Measurements from ENCODE around the gene TALDO1.
"Not testable (repeated sequence)": the region's sequence is repeated elsewhere in the genome, so short reads cannot be mapped to it uniquely, and the experiment has no call there.

Gene TALDO1

DNA sequence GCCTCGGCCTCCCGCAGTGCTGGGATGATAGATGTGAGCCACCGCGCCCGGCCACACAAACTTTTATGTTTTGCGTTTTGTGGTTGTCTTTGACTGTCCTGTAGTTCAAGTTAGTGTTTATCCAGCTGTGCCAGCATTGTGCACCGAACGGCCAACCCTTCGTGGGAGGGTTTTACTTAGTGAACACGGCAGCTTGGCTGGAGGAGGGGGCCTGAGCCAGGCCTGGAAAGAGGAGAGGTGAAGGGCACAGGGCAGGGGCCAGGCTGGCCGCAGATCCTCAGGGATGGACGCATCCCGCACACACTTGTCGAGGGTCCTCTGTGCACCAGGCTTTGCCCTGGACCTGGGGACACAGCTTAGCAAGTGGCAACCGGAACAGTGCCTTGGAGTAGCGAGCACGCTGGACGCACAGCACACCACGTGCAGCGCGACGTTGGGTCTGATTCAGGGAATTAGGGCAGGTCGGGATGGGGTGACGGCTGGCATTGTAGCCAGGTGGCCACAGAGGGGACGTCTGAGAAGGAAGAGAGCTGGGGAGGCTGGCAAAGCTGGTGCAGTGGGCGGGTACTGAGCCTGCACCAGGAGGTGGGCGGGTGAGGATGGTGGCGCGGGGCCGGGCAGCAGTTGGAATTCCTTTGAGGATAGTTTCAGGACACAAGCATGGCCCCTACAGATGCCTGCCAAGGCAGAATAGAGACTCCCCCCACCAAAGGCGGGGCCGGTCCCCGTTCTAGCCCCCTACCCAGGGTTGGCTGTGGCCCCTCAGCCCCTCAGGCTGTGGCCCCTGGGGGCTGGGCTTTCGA is 27.8 kb upstream of the TALDO1 start:
- DNase-seq = no peak

DNA sequence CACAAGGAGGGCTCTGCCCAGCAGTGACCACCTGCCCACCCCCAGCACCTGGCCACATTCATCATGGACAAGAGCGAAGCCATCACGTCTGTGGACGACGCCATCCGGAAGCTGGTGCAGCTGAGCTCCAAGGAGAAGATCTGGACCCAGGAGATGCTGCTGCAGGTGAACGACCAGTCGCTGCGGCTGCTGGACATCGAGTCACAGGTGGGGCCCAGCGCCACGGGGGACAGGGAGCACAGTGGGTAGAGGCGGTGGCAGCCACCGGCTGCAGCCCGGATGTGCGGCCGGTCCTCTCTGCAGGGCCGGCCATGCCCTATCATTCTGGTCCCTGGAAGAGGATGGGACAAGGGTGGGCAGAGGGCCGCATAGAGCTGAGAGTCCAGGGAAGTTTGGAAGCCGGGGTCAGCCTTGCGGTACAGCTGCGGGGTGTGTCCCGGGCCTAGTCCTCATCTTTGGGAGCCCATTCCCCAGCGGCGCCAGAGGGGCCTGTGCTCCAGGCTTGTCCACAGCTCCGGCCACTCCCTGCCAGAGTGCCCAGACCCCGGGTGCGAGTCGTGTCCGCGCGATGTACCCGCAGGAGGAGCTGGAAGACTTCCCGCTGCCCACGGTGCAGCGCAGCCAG is 27.1 kb upstream of the TALDO1 start:
- no peak for DNase-seq

DNA sequence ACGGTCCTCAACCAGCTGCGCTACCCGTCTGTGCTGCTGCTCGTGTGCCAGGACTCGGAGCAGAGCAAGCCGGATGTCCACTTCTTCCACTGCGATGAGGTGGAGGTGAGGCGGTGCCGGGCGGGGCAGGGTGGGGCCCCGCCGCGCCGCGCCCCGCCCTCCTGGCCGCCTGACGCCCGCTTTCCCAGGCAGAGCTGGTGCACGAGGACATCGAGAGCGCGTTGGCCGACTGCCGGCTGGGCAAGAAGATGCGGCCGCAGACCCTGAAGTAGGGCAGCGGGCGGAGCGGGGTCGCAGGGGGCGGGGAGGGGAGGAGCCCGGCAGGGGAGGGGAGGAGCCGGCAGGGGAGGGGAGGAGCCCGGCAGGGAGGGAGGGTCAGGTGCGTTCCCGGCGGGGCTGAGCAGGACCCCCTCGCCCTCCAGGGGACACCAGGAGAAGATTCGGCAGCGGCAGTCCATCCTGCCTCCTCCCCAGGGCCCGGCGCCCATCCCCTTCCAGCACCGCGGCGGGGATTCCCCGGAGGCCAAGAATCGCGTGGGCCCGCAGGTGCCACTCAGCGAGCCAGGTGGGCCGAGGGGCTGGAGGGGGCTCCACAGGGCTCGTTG is 26.5 kb upstream of the TALDO1 start:
- no peak for DNase-seq

DNA sequence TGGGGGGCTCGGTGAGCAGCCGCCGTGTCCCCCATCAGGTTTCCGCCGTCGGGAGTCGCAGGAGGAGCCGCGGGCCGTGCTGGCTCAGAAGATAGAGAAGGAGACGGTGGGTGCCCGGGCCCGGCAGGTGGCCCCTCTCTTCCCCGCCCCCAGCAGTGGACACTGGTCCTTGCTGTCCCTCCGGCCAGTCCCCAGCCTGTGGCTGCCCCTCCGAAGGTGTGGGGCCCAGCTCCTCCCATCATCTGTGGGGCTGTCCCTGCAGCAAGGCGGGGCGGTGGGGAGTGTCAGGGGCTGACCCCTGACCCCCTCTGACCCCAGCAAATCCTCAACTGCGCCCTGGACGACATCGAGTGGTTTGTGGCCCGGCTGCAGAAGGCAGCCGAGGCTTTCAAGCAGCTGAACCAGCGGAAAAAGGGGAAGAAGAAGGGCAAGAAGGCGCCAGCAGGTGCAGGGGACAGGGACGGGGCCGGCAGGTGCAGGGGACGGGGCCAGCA is 26.0 kb upstream of the TALDO1 start:
- no peak for DNase-seq

DNA sequence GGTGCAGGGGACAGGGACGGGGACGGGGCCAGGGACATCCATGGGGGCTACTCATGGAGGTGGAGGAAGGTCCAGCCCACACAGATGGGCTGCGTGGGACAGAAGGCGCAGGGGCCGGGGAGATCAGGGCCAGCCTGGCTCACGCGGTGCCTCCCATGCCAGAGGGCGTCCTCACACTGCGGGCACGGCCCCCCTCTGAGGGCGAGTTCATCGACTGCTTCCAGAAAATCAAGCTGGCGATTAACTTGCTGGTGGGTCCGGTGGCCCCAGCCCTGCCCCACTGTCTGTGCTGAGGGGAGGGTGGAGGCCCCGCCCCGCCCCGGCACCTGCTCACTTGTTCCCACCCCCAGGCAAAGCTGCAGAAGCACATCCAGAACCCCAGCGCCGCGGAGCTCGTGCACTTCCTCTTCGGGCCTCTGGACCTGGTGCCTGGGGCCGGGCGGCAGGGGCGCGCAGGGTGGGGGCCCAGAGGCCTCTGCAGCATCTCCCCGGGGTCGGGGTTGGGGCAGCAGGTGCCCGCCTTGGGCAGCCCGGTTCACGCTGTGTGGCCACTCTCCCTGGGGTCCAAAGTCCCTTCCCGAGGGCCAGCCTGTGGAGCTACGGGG is 25.4 kb upstream of the TALDO1 start:
- peak in 1 of 2 experiments; percentile 27 for DNase-seq

DNA sequence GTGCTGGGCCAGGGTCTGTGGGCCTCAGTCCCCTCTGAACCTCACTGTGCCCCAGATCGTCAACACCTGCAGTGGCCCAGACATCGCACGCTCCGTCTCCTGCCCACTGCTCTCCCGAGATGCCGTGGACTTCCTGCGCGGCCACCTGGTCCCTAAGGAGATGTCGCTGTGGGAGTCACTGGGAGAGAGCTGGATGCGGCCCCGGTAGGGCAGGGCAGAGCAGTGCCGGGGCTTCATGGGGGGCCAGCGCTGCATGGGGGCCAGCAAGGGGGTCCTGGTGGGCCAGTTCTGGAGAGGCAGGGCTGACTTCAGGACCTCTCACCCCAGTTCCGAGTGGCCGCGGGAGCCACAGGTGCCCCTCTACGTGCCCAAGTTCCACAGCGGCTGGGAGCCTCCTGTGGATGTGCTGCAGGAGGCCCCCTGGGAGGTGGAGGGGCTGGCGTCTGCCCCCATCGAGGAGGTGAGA is 24.9 kb upstream of the TALDO1 start:
- DNase-seq = no peak

DNA sequence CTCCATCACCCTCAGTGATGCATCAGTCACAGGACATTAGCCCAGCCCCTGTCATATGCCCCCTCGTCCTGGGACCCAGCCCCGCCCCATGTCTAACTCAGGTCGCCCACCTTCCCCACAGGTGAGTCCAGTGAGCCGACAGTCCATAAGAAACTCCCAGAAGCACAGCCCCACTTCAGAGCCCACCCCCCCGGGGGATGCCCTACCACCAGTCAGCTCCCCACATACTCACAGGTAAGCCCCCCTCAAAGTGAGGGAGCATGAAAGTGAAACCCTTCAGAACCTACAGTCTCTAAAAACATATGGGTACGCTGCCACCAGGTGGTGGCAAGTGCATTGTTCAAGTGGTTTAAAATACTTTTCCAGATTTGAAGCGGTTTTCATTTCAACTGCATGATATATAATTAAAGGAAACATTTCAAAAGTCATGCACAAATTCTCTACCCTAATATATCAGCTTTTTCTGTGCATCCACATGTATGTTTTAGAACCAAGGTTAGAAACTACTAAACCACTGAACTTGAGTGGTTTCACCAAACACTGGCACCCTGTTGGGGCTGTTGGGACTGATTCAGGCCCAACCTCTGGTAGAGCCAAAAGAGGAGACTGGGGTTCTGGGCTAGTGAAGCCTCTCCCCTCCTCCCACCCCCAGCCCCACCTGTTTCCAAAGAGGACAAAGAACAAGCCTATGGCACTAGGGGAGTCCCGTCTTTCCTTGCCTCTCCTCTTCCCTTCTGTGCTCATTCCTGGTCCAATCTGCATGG is 24.0 kb upstream of the TALDO1 start:
- DNase-seq = peak in 1 of 2 experiments; percentile 36

DNA sequence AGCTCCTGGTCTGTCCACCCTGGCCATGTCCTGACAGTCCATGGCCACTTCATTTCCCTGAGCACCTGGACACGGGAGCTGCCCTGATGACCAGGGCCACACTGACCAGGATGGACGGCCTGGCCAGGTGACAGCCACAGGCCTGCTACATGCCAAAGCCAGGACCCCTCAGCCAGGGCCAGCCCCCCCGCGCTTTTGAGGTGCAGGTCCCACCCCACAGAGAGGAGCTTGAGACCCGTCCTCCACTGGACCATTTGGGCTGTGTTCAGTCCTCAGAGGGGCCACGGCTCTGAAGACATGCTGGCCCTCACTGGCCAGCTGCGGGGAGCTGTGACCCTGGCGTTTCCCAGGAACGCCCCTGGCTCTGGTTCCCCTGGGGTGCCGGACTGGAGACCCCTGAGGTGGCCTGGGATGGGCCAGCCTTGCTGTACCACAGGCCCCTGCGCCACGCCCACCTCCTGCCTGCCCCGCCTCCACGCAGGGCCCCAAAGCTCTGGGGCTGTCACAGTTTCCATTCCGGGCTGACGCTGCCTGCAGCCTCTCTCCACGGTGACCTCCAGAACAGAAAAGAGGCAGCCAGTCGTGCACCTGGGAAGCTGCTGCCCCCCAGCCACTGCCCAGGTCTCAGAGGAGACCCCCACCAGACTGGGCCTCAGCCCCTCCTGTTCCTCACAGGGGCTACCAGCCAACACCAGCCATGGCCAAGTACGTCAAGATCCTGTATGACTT is 23.1 kb upstream of the TALDO1 start:
- no peak for DNase-seq

DNA sequence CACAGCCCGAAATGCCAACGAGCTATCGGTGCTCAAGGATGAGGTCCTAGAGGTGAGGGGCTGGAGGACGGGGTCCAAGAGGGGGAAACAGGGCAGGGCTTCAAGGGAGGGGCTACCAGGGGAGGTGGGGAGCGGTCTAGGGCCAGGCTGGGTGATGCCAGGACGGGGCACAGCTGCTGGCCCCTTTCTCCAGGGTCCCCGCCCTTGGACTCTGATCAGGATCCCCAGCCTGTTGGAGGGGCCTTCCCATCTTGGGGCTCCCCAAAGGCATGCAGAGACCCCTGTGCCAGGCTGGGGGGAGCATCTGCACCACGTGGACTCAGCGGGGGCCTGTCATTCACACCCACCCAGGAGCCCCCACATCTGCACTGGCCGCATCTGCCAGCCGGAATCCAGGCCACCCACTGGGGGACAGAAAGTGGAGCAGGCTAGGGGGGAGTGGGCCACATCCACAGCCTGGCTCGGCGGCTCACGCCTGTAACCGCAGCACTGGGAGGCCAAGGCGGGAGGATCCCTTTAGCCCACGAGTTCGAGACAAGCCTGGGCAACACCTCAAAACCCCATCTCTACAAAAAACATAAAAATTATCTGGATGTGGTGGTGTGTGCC is 22.4 kb upstream of the TALDO1 start:
- DNase-seq = no peak

DNA sequence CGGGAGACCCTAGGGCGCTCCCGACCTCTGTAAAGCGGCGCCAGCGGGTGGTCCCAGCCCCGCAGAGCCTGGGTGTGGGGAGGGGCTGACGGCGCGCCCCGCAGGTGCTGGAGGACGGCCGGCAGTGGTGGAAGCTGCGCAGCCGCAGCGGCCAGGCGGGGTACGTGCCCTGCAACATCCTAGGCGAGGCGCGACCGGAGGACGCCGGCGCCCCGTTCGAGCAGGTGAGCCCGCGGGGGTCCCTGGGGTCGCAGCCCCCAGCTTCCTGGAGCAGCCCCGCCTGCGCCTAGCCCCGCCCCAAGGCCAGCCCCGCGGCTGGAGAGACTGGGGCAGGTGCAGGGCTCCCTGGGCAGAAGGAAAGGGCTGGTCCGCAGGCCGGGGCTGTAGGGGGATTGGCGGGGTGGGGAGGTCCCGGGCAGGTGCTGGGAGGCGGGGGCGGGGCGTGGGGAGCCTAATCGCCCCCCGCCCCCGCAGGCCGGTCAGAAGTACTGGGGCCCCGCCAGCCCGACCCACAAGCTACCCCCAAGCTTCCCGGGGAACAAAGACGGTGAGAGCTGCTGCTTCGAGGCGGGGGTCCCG is 21.6 kb upstream of the TALDO1 start:
- DNase-seq = no peak

DNA sequence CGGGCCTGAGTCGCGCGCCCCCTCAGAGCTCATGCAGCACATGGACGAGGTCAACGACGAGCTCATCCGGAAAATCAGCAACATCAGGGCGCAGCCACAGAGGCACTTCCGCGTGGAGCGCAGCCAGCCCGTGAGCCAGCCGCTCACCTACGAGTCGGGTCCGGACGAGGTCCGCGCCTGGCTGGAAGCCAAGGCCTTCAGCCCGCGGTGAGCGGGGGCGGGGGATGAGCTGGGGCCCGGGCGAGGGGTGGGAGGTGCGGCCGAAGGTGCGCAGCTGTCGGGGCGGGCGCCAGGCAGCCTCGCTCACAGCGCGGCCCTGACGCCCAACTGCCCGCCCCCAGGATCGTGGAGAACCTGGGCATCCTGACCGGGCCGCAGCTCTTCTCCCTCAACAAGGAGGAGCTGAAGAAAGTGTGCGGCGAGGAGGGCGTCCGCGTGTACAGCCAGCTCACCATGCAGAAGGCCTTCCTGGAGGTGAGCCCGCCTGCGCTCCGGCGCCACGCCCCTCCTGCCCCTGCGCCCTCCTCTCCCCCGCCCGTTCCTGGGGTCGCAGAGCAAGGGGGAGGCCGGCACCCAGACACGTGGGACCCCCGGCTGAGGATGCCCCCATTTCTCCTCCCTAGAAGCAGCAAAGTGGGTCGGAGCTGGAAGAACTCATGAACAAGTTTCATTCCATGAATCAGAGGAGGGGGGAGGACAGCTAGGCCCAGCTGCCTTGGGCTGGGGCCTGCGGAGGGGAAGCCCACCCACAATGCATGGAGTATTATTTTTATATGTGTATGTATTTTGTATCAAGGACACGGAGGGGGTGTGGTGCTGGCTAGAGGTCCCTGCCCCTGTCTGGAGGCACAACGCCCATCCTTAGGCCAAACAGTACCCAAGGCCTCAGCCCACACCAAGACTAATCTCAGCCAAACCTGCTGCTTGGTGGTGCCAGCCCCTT is 20.7 kb upstream of the TALDO1 start:
- DNase-seq = peak; percentile 28 to 66

DNA sequence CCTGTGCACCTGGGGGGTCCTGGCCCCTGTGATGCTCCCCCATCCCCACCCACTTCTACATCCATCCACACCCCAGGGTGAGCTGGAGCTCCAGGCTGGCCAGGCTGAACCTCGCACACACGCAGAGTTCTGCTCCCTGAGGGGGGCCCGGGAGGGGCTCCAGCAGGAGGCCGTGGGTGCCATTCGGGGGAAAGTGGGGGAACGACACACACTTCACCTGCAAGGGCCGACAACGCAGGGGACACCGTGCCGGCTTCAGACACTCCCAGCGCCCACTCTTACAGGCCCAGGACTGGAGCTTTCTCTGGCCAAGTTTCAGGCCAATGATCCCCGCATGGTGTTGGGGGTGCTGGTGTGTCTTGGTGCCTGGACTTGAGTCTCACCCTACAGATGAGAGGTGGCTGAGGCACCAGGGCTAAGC is 20.0 kb upstream of the TALDO1 start:
- DNase-seq = no peak

DNA sequence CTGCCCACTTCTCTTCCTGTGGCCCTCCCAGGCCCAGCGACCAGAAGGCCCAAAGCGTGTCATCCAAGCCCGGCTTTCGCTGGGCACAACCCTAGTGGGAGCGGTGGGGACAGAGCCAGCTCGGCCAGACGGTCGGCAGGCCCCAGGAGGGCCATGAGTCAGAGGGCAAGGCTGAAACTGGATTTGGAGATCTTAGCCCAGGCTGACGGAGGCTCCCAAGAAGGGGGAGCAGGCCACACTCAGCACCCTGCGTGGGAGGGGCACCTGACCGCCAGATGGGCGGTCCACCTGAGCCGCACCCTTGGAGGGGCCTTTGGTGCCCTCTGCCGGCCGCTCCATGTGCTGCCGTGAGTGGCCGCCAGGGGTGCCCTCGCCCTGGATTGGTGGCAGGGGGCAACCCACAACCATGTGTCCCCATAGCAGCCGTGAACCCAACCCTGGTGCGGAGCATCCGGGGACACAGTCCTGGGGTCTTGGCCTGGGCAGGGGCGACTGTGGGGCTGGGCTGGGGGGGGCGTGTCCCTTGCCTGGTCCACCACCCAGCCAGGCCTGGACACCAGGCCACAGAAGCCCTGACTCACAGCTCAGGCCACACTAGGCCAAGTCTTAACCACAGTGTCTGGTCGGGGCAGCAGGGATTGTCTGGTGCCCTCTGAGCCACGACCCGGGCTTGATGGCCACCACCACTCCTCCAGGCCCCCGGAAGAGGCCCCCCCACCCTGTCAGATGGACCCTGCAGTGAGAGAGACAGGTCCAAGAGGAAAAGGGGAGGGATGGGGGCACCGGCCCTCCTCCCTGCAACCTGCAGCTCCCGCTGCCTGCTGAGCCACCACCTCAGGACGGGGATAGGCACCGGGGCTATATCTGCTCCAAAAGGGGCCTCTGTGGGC is 19.2 kb upstream of the TALDO1 start:
- peak; percentile 39 to 49 for DNase-seq

DNA sequence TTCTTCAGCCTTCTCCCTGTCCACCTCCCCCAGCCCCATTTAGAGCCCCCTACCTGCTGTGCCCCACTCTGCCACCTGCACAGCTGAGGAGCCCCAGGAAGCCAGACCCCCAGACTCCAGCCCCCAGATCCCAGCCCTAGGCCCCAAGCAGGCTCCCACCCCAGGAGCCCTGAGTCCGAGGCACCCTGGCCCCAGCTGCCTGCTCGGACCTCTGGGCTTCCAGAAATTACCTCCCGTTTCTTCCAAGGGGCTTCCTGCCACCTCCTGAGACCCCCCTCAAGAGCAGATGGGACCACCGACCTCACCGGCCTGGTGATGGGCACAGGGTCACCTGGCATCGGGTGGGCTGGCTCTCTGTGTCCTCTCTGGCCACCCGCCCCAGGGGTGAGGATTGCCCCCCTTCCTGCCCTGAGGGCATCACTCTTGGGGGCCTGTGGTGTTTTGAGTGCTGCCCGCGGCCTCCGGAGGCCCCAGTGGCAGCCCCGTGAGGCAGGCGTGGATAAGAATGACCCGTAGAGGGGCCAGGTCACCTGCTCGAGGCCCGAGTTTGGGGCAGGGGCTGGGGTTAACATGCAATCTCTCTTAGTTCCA is 18.3 kb upstream of the TALDO1 start:
- no peak for DNase-seq

DNA sequence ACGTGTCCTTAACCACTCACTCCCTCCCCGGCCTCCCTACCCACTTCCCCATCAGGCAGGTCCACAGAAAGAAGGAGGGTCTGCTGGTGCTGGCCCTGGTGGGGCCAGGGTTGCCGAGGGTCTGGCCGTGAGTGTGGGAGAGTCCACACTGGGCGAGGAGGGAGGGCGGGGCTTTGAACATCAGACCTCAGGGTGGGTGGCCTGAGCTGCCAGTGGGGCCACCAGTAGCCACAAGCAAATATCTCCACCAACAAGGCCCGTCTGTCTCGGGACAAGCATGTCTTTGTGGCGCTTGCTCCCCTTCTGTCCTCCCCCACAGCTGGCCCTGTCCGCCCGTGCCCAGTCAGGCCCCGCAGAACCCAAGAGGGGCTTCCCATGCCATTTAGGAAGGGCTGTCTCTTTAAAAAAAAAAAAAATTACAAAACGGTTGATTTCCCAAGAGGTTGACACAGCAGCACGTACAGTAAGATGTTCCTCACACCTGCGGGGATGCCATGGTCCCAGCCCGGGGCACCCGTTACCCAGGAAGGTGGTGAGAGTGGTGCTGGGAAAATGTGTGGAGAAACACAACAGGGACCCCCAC is 17.7 kb upstream of the TALDO1 start:
- DNase-seq = no peak

DNA sequence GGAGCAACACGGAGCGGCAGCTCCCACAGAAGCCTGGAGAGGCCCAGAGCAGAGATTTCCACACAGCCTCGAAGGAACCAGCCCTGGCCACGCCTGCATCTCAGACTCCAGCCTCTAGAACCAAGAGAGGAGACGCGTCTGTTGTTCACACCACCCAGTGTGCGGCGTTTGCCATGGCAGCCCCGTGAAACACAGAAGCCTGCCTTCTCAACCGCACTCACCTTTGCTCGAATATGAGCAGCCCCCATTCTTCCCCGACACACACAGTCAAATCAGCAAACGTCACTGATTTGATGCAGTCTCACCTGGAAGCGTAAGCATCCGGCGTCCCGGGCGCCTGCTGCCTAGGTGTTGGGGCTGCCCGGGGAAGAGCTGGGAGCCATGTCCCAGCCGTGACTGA is 14.2 kb upstream of the TALDO1 start:
- DNase-seq = no peak

DNA sequence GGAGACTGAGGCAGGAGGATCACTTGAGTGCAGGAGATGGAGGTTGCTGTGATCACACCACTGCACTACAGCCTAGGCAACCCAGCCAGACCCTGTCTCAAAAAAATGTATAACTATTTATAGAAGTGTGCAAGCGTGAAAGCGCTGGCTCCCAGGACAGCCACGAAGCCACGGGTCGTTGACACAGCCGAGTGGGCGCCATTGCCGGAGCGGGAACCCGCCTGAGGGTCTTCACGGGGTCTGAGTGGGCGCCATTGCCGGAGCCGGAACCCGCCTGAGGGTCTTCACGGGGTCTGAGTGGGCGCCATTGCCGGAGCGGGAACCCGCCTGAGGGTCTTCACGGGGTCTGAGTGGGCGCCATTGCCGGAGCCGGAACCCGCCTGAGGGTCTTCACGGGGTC is 12.7 kb upstream of the TALDO1 start:
- DNase-seq = not testable (repeated sequence)

DNA sequence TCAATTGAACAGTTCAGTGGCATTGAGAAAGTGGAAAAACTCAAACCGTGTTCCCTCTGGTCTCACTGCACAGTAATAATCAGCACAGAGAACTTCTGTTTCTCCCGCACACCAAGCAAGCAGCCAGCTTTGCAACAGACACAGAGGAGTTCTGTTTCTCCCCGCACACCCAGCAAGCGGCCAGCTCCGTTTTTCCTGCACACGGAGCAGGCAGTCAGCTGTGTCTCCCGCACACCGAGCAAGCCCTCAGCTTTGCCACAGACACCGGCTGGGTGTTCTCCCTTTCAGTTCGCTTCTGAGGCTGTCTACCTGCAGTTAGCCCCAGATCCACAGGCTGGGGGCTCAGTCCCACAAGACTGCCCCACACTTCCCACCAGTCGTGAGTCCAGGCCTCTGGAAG is 9.9 kb upstream of the TALDO1 start:
- DNase-seq = no peak

Measured in NCI-H187 (cell line).